Measurements from ENCODE around the gene EHBP1.

Gene EHBP1

GRCh38 chr2:62687636-62688035 is 17.9 kb upstream of the EHBP1 start (continued):
- no peak for TF ChIP-seq PRDM2 (tag by site-specific recombination; IDR thresholded peaks at IDR 0.05; ENCODE audit: borderline replicate concordance)
- TF ChIP-seq ZNF776 (tag by site-specific recombination; IDR thresholded peaks at IDR 0.05; ENCODE audit: borderline replicate concordance) = no peak
- no peak for TF ChIP-seq ZNF140 (tag by site-specific recombination; IDR thresholded peaks at IDR 0.05)
- no peak for TF ChIP-seq ZNF335 (tag by site-specific recombination; conservative IDR thresholded peaks at IDR 0.05)

GRCh38 chr2:62688771-62689170 is 16.7 kb upstream of the EHBP1 start:
- H3K36me3 ChIP-seq (ENCODE audit: control insufficient read depth in 2 of 2, insufficient read depth in 1 of 2, low read length in 2 of 2) = no peaks in the 10 kb centered on the region
- H3K27ac ChIP-seq (ENCODE audit: extremely low read depth, low read depth, low read length) = no peak overlapping the region
- ChIA-PET POLR2A (no interaction called here), CTCF (no interaction called here)
- TF ChIP-seq ZNF341 (tag by site-specific recombination; IDR thresholded peaks at IDR 0.05; ENCODE audit: low read depth) = no peak
- TF ChIP-seq KLF10 (tag by site-specific recombination; IDR thresholded peaks at IDR 0.05) = no peak
- TF ChIP-seq ZBTB6 (tag by site-specific recombination; IDR thresholded peaks at IDR 0.05) = no peak
- no peak for TF ChIP-seq ZNF121 (tag by site-specific recombination; IDR thresholded peaks at IDR 0.05)
- no peak for TF ChIP-seq ZNF701 (tag by site-specific recombination; IDR thresholded peaks at IDR 0.05)
- TF ChIP-seq IKZF3 (tag by site-specific recombination; IDR thresholded peaks at IDR 0.05) = no peak
- no peak for TF ChIP-seq ZNF292 (tag by site-specific recombination; IDR thresholded peaks at IDR 0.05; ENCODE audit: borderline replicate concordance, low read depth)
- TF ChIP-seq ZNF623 (tag by site-specific recombination; IDR thresholded peaks at IDR 0.05) = no peak
- no peak for TF ChIP-seq ZNF16 (tag by site-specific recombination; IDR thresholded peaks at IDR 0.05; ENCODE audit: low read depth)
- no peaks in the 10 kb centered on the region for H3K9me3 ChIP-seq (ENCODE audit: control insufficient read depth, insufficient read depth, low read depth, low read length)
- no peaks in the 10 kb centered on the region for H3K4me1 ChIP-seq (ENCODE audit: control insufficient read depth, insufficient read depth, low read length)
- H3K4me3 ChIP-seq (ENCODE audit: low read depth, low read length) = no peak overlapping the region

- Histone ChIP-seq H3K36me3 (ENCODE audit: control insufficient read depth in 2 of 2, insufficient read depth in 1 of 2, low read length in 2 of 2) (no peaks in the 10 kb centered on the region), H3K4me3 (ENCODE audit: low read depth, low read length) (no peak overlapping the region), H3K4me1 (ENCODE audit: control insufficient read depth, insufficient read depth, low read length) (no peaks in the 10 kb centered on the region), H3K27ac (ENCODE audit: extremely low read depth, low read depth, low read length) (no peak overlapping the region), H3K9me3 (ENCODE audit: control insufficient read depth, insufficient read depth, low read depth, low read length) (no peaks in the 10 kb centered on the region)
- POLR2A ChIA-PET = interaction anchor here (1.7 kb wide), 1 partner anchor 14 kb away, joined by 5 read pairs; the partner anchor contains the start of gene EHBP1
- CTCF ChIA-PET = interaction anchor here (0.8 kb wide), 1 partner anchor 11 kb away, joined by 5 read pairs; no protein-coding TSS in a partner anchor
- TF ChIP-seq ZNF394 (tag by site-specific recombination; IDR thresholded peaks at IDR 0.05; ENCODE audit: borderline replicate concordance) = no peak
- TF ChIP-seq ZNF776 (tag by site-specific recombination; IDR thresholded peaks at IDR 0.05; ENCODE audit: borderline replicate concordance) = no peak
- TF ChIP-seq ZNF114 (tag by site-specific recombination; IDR thresholded peaks at IDR 0.05) = no peak
- no peak for TF ChIP-seq PRDM10 (tag by site-specific recombination; IDR thresholded peaks at IDR 0.05)
- no peak for TF ChIP-seq ZNF561 (tag by site-specific recombination; IDR thresholded peaks at IDR 0.05; ENCODE audit: borderline replicate concordance)
- TF ChIP-seq OSR2 (tag by site-specific recombination; IDR thresholded peaks at IDR 0.05) = no peak
- no peak for TF ChIP-seq ELK4 (IDR thresholded peaks at IDR 0.05; ENCODE audit: borderline replicate concordance, low read depth, low read length)
- TF ChIP-seq ZBTB20 (tag by site-specific recombination; IDR thresholded peaks at IDR 0.05) = no peak
- TF ChIP-seq ZNF768 (tag by site-specific recombination; IDR thresholded peaks at IDR 0.05) = no peak
Observed at GRCh38 chr2:62691186-62691585, 14.3 kb upstream of the EHBP1 start.
